GM12878 (cell line): ENCODE measurements around the gene IFNAR1. TPM values are rescaled to one million over a fixed set of nuclear protein-coding genes. Genes with fewer than 3 reads are reported as not detected.
"Not testable (repeated sequence)": the region's sequence is repeated elsewhere in the genome, so short reads cannot be mapped to it uniquely, and the experiment has no call there.

ENCODE experiments used
- ATAC-seq: fragments of 200-7000 bp; cut with Tn5 transposase; 3 replicates; pipeline ENCODE4 v1.9.1; 2020; ENCODE audit warnings: mild to moderate bottlenecking, moderate library complexity
- BruUV-seq: library from RNA; stranded (reverse); fragments of 400-500 nt; replicated peaks from 2 replicates; lab custom pipeline; 2021; lab: Mats Ljungman, UMichigan
- CTCF ChIA-PET: fragments of 300-600 bp; sonication (Branson Sonifier 250); formaldehyde crosslinking; extraction: SDS; loops from one replicate; lab custom pipeline; 2021; ENCODE audit warnings: inconsistent platforms; lab: Yijun Ruan, JAX
- POLR2A ChIA-PET: fragments of 350-600 bp; formaldehyde crosslinking; extraction: SDS; loops from one replicate; lab custom pipeline; 2021; ENCODE audit warnings: inconsistent platforms; lab: Charles Lee
- RAD21 ChIA-PET: fragments of 300-600 bp; sonication (Branson Sonifier 250); formaldehyde crosslinking; loops from one replicate; lab custom pipeline; 2023; ENCODE audit warnings: antibody characterized with exemption; ENCODE audit not compliant: unreplicated experiment; lab: Charles Lee
- SMC1A ChIA-PET: fragments of 300-600 bp; sonication (Branson Sonifier 250); formaldehyde crosslinking; loops from one replicate; lab custom pipeline; 2023; ENCODE audit not compliant: unreplicated experiment, uncharacterized antibody; lab: Charles Lee
- DNase-seq: peaks from one replicate; pipeline ENCODE4 v3.0.0-alpha.2; 2011; ENCODE audit warnings: low read depth, low spot score
- FAIRE-seq: peaks from 3 replicates; lab custom pipeline; 2011; peaks lifted over from hg19 to GRCh38; lab: Jason Lieb, UNC
- H2AFZ ChIP-seq: 2 replicates; pipeline ENCODE4 v1.6.0; 2011; ENCODE audit warnings: low read depth, low read length, control low read depth; ENCODE audit not compliant: control insufficient read depth
- H3K27ac ChIP-seq: 2 replicates; pipeline ENCODE4 v1.5.1; 2011; ENCODE audit warnings: control low read depth; ENCODE audit not compliant: control insufficient read depth, insufficient read depth
- H3K27me3 ChIP-seq, 2 experiments: replicated peaks in 1 of 2; 2 replicates each; pipeline versions ENCODE4 v1.6.0 to v1.6.1; 2011; ENCODE audit warnings: low read length in 1 of 2; ENCODE audit not compliant: control insufficient read depth in 2 of 2, insufficient read depth in 2 of 2
- H3K36me3 ChIP-seq, 2 experiments: 2 replicates each; pipeline ENCODE4 v1.5.1; 2011; ENCODE audit warnings: low read length in 1 of 2; ENCODE audit not compliant: control insufficient read depth in 2 of 2, insufficient read depth in 2 of 2
- H3K4me1 ChIP-seq: 2 replicates; pipeline ENCODE4 v1.6.1; 2011; ENCODE audit warnings: mild to moderate bottlenecking, low read length, moderate library complexity, mixed read lengths; ENCODE audit not compliant: control insufficient read depth, insufficient read depth
- H3K4me2 ChIP-seq: 2 replicates; pipeline ENCODE4 v1.6.0; 2011; ENCODE audit warnings: control low read depth; ENCODE audit not compliant: control insufficient read depth, insufficient read depth
- H3K4me3 ChIP-seq: fragments of 200-600 bp; sonication (generic); 2 replicates; pipeline ENCODE4 v1.5.1; 2016
- H3K79me2 ChIP-seq: 2 replicates; pipeline ENCODE4 v1.6.0; 2011; ENCODE audit warnings: low read length; ENCODE audit not compliant: control insufficient read depth, insufficient read depth
- H3K9ac ChIP-seq: 2 replicates; pipeline ENCODE4 v1.8.0; 2011; ENCODE audit warnings: low read length, control low read depth, mixed read lengths; ENCODE audit not compliant: control insufficient read depth, insufficient read depth
- H3K9me3 ChIP-seq: replicated peaks from 3 replicates; pipeline ENCODE4 v1.5.1; 2011; ENCODE audit warnings: mild to moderate bottlenecking, low read length; ENCODE audit not compliant: control insufficient read depth, insufficient read depth
- H4K20me1 ChIP-seq: 2 replicates; pipeline ENCODE4 v1.6.0; 2011; ENCODE audit not compliant: control insufficient read depth, insufficient read depth
- BCLAF1 ChIP-seq: fragments of 450-650 bp; IDR thresholded peaks from 2 replicates; pipeline ENCODE4 v1.6.1; 2017; ENCODE audit warnings: antibody characterized with exemption, mild to moderate bottlenecking, moderate library complexity
- EED ChIP-seq: sonication (generic); IDR thresholded peaks from 2 replicates; pipeline ENCODE4 v1.6.1; 2016; ENCODE audit warnings: antibody characterized with exemption, low read depth
- ELK1 ChIP-seq: IDR thresholded peaks from 2 replicates; pipeline ENCODE4 v1.6.1; 2012; ENCODE audit warnings: low read depth, low read length, improper control_type of control experiment
- HDGF ChIP-seq: fragments of 450-650 bp; IDR thresholded peaks from 2 replicates; pipeline ENCODE4 v1.6.1; 2016; ENCODE audit warnings: antibody characterized with exemption
- KDM1A ChIP-seq: fragments of 200-600 bp; sonication (generic); IDR thresholded peaks from 2 replicates; pipeline ENCODE4 v1.6.1; 2016; ENCODE audit warnings: borderline replicate concordance
- PKNOX1 ChIP-seq: fragments of 450-650 bp; IDR thresholded peaks from 2 replicates; pipeline ENCODE4 v1.6.1; 2016; ENCODE audit warnings: mild to moderate bottlenecking
- SMARCA5 ChIP-seq: fragments of 450-650 bp; IDR thresholded peaks from 2 replicates; pipeline ENCODE4 v1.6.1; 2017; ENCODE audit warnings: mild to moderate bottlenecking
- WGBS: methylation state at CpG from one replicate; pipeline ENCODE4 v1.1.6; 2016; ENCODE audit warnings: low lambda C conversion rate; ENCODE audit not compliant: insufficient replicate concordance, insufficient coverage; ENCODE audit errors: missing lambda C conversion rate; 5-methylcytosine and 5-hydroxymethylcytosine counted together
- in situ Hi-C: fragments of 300-500 bp; cut with MboI; formaldehyde crosslinking; loops from 9 replicates; pipeline ENCODE4 v1.14.3; 2018; ENCODE audit warnings: mixed read lengths
- intact Hi-C: fragments of 100-400 bp; cut with micrococcal nuclease; formaldehyde crosslinking; loops from one replicate; pipeline ENCODE4 v1.14.2; 2022; ENCODE audit not compliant: unreplicated experiment
- polyA plus RNA-seq, 11 experiments: library from polyadenylated mRNA; depleted of rRNA in 4 of 11; unstranded in 6 of 11; stranded (reverse) in 5 of 11; fragments of >200 nt; fragmentation: Nextera tagmentation in 4 of 11; fragmentation: Illumina TruSeq in 1 of 11; extraction: Ambion mirVana in 4 of 11; extraction: Trizol in 1 of 11; gene quantifications; 1 replicate in 1 of 11; 2 replicates in 10 of 11; pipeline versions ENCODE4 v1.2.1 to v1.2.3, GENCODE V29; 2011 to 2016; ENCODE audit warnings: inconsistent platforms in 2 of 11, missing spikeins in 2 of 11, low read depth in 1 of 11
- total RNA-seq, 4 experiments: library from RNA; depleted of rRNA in 3 of 4; stranded (reverse); fragments of >200 nt in 3 of 4; fragmentation: Illumina TruSeq in 1 of 4; extraction: Trizol in 1 of 4; gene quantifications; 2 replicates each; pipeline versions ENCODE4 v1.2.1 to v1.2.3, GENCODE V29; 2013 to 2021

IFNAR1 gene
- total and polyA plus RNA-seq, 10 of the 15 experiments (the other 5 are each of a cell fraction or from before 2014, with no cell fraction given) = 12.0 to 62.4 (median 24.6) TPM

- not testable (repeated sequence) for BruUV-seq, H3K9me3 ChIP-seq, H3K4me3 ChIP-seq, FAIRE-seq, H3K27me3 ChIP-seq, H4K20me1 ChIP-seq, ATAC-seq, H2AFZ ChIP-seq, DNase-seq, H3K79me2 ChIP-seq, H3K36me3 ChIP-seq
- RAD21 ChIA-PET = interaction anchor here (0.7 to 13.8 kb wide), 17 partner anchors 19 to 301 kb away, joined by 3 to 148 read pairs (median 4); partner anchors contain the start of genes IFNAR1 and IL10RB
- intact Hi-C loops (loop anchor here (1.0 to 5.0 kb wide), 2 partner anchors 25 to 113 kb away; partner anchors contain the start of gene IL10RB), in situ Hi-C loops (loop anchor here (5.0 kb wide), 1 partner anchor 178 kb away; no protein-coding TSS in a partner anchor)
- CTCF ChIA-PET = interaction anchor here (0.7 to 3.1 kb wide), 17 partner anchors 14 to 301 kb away, joined by 3 to 19 read pairs (median 4); no protein-coding TSS in a partner anchor
- peak overlapping the region; percentile 95 for H3K27ac ChIP-seq
- peak overlapping the region; percentile 39; the same call in 1 of the 2 replicates for H3K4me2 ChIP-seq
- POLR2A ChIA-PET = interaction anchor here (0.6 to 4.7 kb wide), 8 partner anchors 14 to 80 kb away, joined by 3 to 48 read pairs (median 5); partner anchors contain the start of gene IFNGR2
- H3K4me1 ChIP-seq = peaks cover 53% of the 10 kb centered on the region
- TF ChIP-seq SMARCA5 (peak; percentile 68; the same call in 1 of the 2 replicates), EED (0 out of 2 replicates have a peak, but pooled peaks have one; percentile 13), HDGF (peak; percentile 40; the same call in 1 of the 2 replicates)
- SMC1A ChIA-PET = interaction anchor here (0.8 to 4.7 kb wide), 16 partner anchors 10 to 180 kb away, joined by 3 to 31 read pairs (median 5); partner anchors contain the start of gene IFNAR1
- H3K9ac ChIP-seq = peak overlapping the region; percentile 40; the same call in 1 of the 2 replicates
- WGBS = 5% methylated on average over 1 of the region's 1 CpG
These were observed 55.2 kb downstream of the IFNAR1 start for GRCh38 chr21:33379934-33380333.

- ChIA-PET RAD21 (interaction anchor here (0.9 to 13.8 kb wide), 16 partner anchors 19 to 302 kb away, joined by 3 to 148 read pairs (median 4); partner anchors contain the start of genes IL10RB and TMEM50B), CTCF (interaction anchor here (0.8 to 3.1 kb wide), 14 partner anchors 14 to 302 kb away, joined by 3 to 19 read pairs (median 6); no protein-coding TSS in a partner anchor)
- H3K9ac ChIP-seq = peak overlapping the region; percentile 40; the same call in 1 of the 2 replicates
- TF ChIP-seq PKNOX1 (peak; percentile 47; the same call in 1 of the 2 replicates), BCLAF1 (no peak), KDM1A (no peak), ELK1 (peak; percentile 100)
These were observed 55.8 kb downstream of the IFNAR1 start for GRCh38 chr21:33380483-33380998.

More at GRCh38 chr21:33380483-33380998, 55.8 kb downstream of the IFNAR1 start:
- in situ Hi-C loops (loop anchor here (5.0 kb wide), 1 partner anchor 178 kb away; no protein-coding TSS in a partner anchor), intact Hi-C loops (loop anchor here (1.0 to 5.0 kb wide), 2 partner anchors 25 to 113 kb away; partner anchors contain the start of gene IL10RB)
- ChIA-PET POLR2A (interaction anchor here (0.6 to 4.7 kb wide), 9 partner anchors 15 to 177 kb away, joined by 3 to 48 read pairs (median 5); partner anchors contain the start of gene IFNGR2), SMC1A (interaction anchor here (1.0 to 4.7 kb wide), 12 partner anchors 15 to 179 kb away, joined by 3 to 31 read pairs (median 7); no protein-coding TSS in a partner anchor)
- ATAC-seq (peak; percentile 70), FAIRE-seq (peak; percentile 35), DNase-seq (peak; percentile 95)
- Histone ChIP-seq H3K79me2 (no peaks in the 10 kb centered on the region), H3K4me2 (peak overlapping the region; percentile 39), H3K36me3 (no peaks in the 10 kb centered on the region), H3K27me3 (no peaks in the 10 kb centered on the region), H4K20me1 (no peaks in the 10 kb centered on the region), H3K4me3 (no peak overlapping the region; the same call in 1 of the 2 replicates), H2AFZ (peak overlapping the region; percentile 38), H3K27ac (peak overlapping the region; percentile 95), H3K4me1 (peaks cover 54% of the 10 kb centered on the region), H3K9me3 (no peaks in the 10 kb centered on the region; the same call in 2 of the 3 replicates)
- no TSS peak for BruUV-seq
- WGBS = under 1% methylated on average over 11 of the region's 11 CpGs
